Spleen (tissue), 11 donors: ENCODE measurements around the gene ALPP. TPM values are rescaled to one million over a fixed set of nuclear protein-coding genes. Genes with fewer than 3 reads are reported as not detected.

Source experiments
- DNase-seq: peaks from one replicate; pipeline ENCODE4 v3.0.0-alpha.2; 2020
- H3K27ac ChIP-seq, 8 donors: fragments of 200-600 bp; sonication (generic) in 7 of 8; 1 replicate in 4 of 8; 2 replicates in 4 of 8; pipeline versions ENCODE4 v1.5.0 to v1.8.0; 2016 to 2021; ENCODE audit warnings: inconsistent platforms in 4 of 8, mild to moderate bottlenecking in 4 of 8, moderate library complexity in 1 of 8
- H3K27me3 ChIP-seq, 7 donors: fragments of 200-600 bp; sonication (generic) in 6 of 7; replicated peaks in 1 of 7; 1 replicate in 4 of 7; 2 replicates in 3 of 7; pipeline versions ENCODE4 v1.5.0 to v1.8.0; 2016 to 2021; ENCODE audit warnings: inconsistent platforms in 3 of 7, mild to moderate bottlenecking in 1 of 7
- H3K36me3 ChIP-seq, 6 donors: fragments of 200-600 bp; sonication (generic) in 5 of 6; 1 replicate in 4 of 6; 2 replicates in 2 of 6; pipeline versions ENCODE4 v1.5.0 to v1.8.0; 2016 to 2021; ENCODE audit warnings: inconsistent platforms in 2 of 6
- H3K4me1 ChIP-seq, 6 donors: fragments of 200-600 bp; sonication (generic) in 5 of 6; 1 replicate in 3 of 6; 2 replicates in 3 of 6; pipeline versions ENCODE4 v1.5.0 to v1.8.0; 2016 to 2021; ENCODE audit warnings: inconsistent platforms in 3 of 6
- H3K4me3 ChIP-seq, 8 donors: fragments of 200-600 bp; sonication (generic) in 7 of 8; 1 replicate in 4 of 8; 2 replicates in 4 of 8; pipeline versions ENCODE4 v1.5.0 to v1.8.0; 2016 to 2021; ENCODE audit warnings: inconsistent platforms in 4 of 8, mild to moderate bottlenecking in 4 of 8, moderate library complexity in 2 of 8
- H3K9me3 ChIP-seq, 8 donors: fragments of 200-600 bp; sonication (generic) in 7 of 8; 1 replicate in 4 of 8; 2 replicates in 4 of 8; pipeline versions ENCODE4 v1.5.0 to v1.8.0; 2016 to 2021; ENCODE audit warnings: inconsistent platforms in 4 of 8
- CTCF ChIP-seq, 11 experiments: fragments of 200-600 bp in 7 of 11; fragments of 450-650 bp in 4 of 11; sonication (generic) in 4 of 11; IDR thresholded peaks in 8 of 11; conservative IDR thresholded peaks in 3 of 11; 1 replicate in 7 of 11; 2 replicates in 4 of 11; pipeline versions ENCODE4 v1.4.0 to v1.8.0; 2016 to 2021; ENCODE audit warnings: antibody characterized with exemption in 11 of 11, inconsistent platforms in 4 of 11, mild to moderate bottlenecking in 1 of 11
- POLR2A ChIP-seq, 3 donors: fragments of 450-650 bp; IDR thresholded peaks; one replicate each; pipeline ENCODE4 v1.5.1; 2017; ENCODE audit warnings: antibody characterized with exemption in 3 of 3, mild to moderate bottlenecking in 1 of 3
- POLR2AphosphoS5 ChIP-seq, 3 donors: sonication (generic); formaldehyde crosslinking; IDR thresholded peaks; one replicate each; pipeline ENCODE4 v1.5.1; 2017; ENCODE audit warnings: antibody characterized with exemption in 3 of 3
- WGBS, 5 donors: extraction: QIAGEN DNeasy Blood & Tissue Kit in 3 of 5; methylation state at CpG; one replicate each; pipeline versions ENCODE4 v1.1.5 to v1.1.7; 2013 to 2018; 5-methylcytosine and 5-hydroxymethylcytosine counted together
- intact Hi-C: fragments of 100-400 bp; cut with DNase I; formaldehyde crosslinking; loops from one replicate; pipeline ENCODE4 v1.15.0; 2023; ENCODE audit warnings: low total_unique reads
- polyA plus RNA-seq, 3 donors: library from polyadenylated mRNA; stranded (reverse); fragments of 200-250 nt; gene quantifications; one replicate each; pipeline ENCODE4 v1.2.1, GENCODE V29; 2013
- total RNA-seq, 7 donors: library from RNA; depleted of rRNA in 3 of 7; stranded (reverse); fragments of >200 nt in 3 of 7; fragmentation: NEBNext Ultra II Directional in 4 of 7; extraction: Animal tissue kit (Norgen Biotek cat#: 25700) in 4 of 7; gene quantifications; one replicate each; pipeline versions ENCODE4 v1.1.0 to v1.2.1, GENCODE V29; 2016 to 2021
- donor health status: healthy with polysubstance abuse.
- donor health status: DM: no; HTN: no; CAD: no; lungs with moderate emphysema.
- donor health status: DM: no; HTN: no; CAD: no.
- donor health status: Bipolar disorder and iron deficiency.
- donor health status: healthy.
- donor health status: DM: no; HTN: no; CAD: no.
- donor health status: DM: yes; HTN: yes; CAD: no.

The ALPP gene
- total and polyA plus RNA-seq, 10 donors: not detected

- no peaks in the 10 kb centered on the region for H3K36me3 ChIP-seq
- H3K9me3 ChIP-seq: peaks cover 0 to 3% (median 0%) of the 10 kb centered on the region in 8 donors
- no peak overlapping the region for H3K27ac ChIP-seq
- peaks cover 9 to 75% (median 47%) of the 10 kb centered on the region in 7 donors for H3K27me3 ChIP-seq
- intact Hi-C loops: no loop called here
- no peak overlapping the region for H3K4me3 ChIP-seq
- DNase-seq: no peak
- peaks cover 0 to 24% (median 12%) of the 10 kb centered on the region in 6 donors for H3K4me1 ChIP-seq
- TF ChIP-seq CTCF (IDR thresholded peaks at IDR 0.05 in 8 of 11, conservative IDR thresholded peaks at IDR 0.05 in 3 of 11): no peak
- TF ChIP-seq POLR2A (IDR thresholded peaks at IDR 0.05): no peak
- TF ChIP-seq POLR2AphosphoS5 (IDR thresholded peaks at IDR 0.05): no peak
- 44 to 61% (median 58%) methylated on average over 11 to 39 of the region's 39 CpGs for WGBS, 5 donors
These were observed 25.9 kb upstream of the ALPP start for GRCh38 chr2:232352511-232353091.

GRCh38 chr2:232353096-232353495 is 25.5 kb upstream of the ALPP start:
- H3K9me3 ChIP-seq: no peaks in the 10 kb centered on the region
- H3K36me3 ChIP-seq: no peaks in the 10 kb centered on the region
- no peak overlapping the region for H3K4me3 ChIP-seq
- H3K27me3 ChIP-seq: peaks cover 9 to 70% (median 47%) of the 10 kb centered on the region in 7 donors
- DNase-seq: peak; percentile 47
- no peak overlapping the region for H3K27ac ChIP-seq
- intact Hi-C loops: no loop called here
- H3K4me1 ChIP-seq: peaks cover 0 to 24% (median 12%) of the 10 kb centered on the region in 6 donors
- no peak for TF ChIP-seq POLR2AphosphoS5 (IDR thresholded peaks at IDR 0.05)
- TF ChIP-seq CTCF (IDR thresholded peaks at IDR 0.05 in 8 of 11, conservative IDR thresholded peaks at IDR 0.05 in 3 of 11): no peak
- no peak for TF ChIP-seq POLR2A (IDR thresholded peaks at IDR 0.05)
- WGBS, 5 donors: 77 to 96% (median 89%) methylated on average over 8 of the region's 8 CpGs

GRCh38 chr2:232353660-232354059 is 24.9 kb upstream of the ALPP start:
- Histone ChIP-seq H3K4me3 (no peak overlapping the region), H3K27ac (no peak overlapping the region), H3K9me3 (no peaks in the 10 kb centered on the region), H3K27me3 (peaks cover 9 to 65% (median 47%) of the 10 kb centered on the region in 7 donors), H3K36me3 (no peaks in the 10 kb centered on the region), H3K4me1 (peaks cover 0 to 24% (median 12%) of the 10 kb centered on the region in 6 donors)
- intact Hi-C loops: no loop called here
- no peak for TF ChIP-seq POLR2A (IDR thresholded peaks at IDR 0.05)
- no peak for TF ChIP-seq CTCF (IDR thresholded peaks at IDR 0.05 in 8 of 11, conservative IDR thresholded peaks at IDR 0.05 in 3 of 11)
- no peak for TF ChIP-seq POLR2AphosphoS5 (IDR thresholded peaks at IDR 0.05)
- DNase-seq: peak; percentile 57
- 79 to 92% (median 91%) methylated on average over 7 of the region's 7 CpGs for WGBS, 5 donors

- TF ChIP-seq POLR2A (IDR thresholded peaks at IDR 0.05) (no peak), POLR2AphosphoS5 (IDR thresholded peaks at IDR 0.05) (no peak), CTCF (IDR thresholded peaks at IDR 0.05 in 8 of 11, conservative IDR thresholded peaks at IDR 0.05 in 3 of 11) (no peak)
- no peak overlapping the region for H3K27ac ChIP-seq
- peaks cover 9 to 61% (median 47%) of the 10 kb centered on the region in 7 donors for H3K27me3 ChIP-seq
- H3K4me3 ChIP-seq: no peak overlapping the region
- no peaks in the 10 kb centered on the region for H3K36me3 ChIP-seq
- WGBS, 5 donors: 83 to 98% (median 94%) methylated on average over 5 of the region's 5 CpGs
- H3K9me3 ChIP-seq: no peaks in the 10 kb centered on the region
- peak; percentile 36 for DNase-seq
- H3K4me1 ChIP-seq: peaks cover 0 to 24% (median 12%) of the 10 kb centered on the region in 6 donors
- intact Hi-C loops: no loop called here
These were observed 24.5 kb upstream of the ALPP start for GRCh38 chr2:232354069-232354468.
